ENCODE data around the gene VGLL3.

DNA sequence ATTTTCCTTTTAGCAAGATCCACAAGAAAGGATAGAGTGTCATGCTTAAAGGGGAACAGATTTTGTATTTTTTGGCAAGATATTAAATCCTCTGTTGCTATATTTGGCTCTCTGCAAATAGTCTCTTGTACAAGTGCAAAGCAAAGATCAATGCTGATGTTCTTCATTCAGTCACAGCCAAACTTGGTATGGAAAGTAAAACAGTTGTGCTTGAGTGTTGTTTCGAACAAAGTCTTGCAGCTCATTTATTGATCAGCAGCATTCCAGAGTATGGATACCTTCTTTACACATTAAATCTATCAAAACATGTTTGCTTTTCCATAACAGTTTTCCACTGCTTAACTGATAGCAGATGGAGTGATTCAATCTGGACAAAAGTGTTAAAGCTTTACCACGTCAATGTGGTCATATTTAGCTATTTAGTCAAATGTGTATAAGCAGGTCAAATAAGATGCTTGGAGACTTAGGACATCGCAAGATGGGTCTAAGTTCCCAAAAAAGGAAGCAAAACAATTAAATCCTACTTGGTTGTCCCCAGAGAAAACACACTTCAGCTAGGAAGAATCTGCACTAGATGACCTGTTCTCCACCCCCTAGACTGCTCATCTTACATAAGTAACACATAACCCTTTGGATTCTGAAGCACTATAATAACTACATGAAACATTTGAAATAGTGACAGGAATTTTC is 52.4 kb downstream of the VGLL3 start:
- TF ChIP-seq, protein P1, sequence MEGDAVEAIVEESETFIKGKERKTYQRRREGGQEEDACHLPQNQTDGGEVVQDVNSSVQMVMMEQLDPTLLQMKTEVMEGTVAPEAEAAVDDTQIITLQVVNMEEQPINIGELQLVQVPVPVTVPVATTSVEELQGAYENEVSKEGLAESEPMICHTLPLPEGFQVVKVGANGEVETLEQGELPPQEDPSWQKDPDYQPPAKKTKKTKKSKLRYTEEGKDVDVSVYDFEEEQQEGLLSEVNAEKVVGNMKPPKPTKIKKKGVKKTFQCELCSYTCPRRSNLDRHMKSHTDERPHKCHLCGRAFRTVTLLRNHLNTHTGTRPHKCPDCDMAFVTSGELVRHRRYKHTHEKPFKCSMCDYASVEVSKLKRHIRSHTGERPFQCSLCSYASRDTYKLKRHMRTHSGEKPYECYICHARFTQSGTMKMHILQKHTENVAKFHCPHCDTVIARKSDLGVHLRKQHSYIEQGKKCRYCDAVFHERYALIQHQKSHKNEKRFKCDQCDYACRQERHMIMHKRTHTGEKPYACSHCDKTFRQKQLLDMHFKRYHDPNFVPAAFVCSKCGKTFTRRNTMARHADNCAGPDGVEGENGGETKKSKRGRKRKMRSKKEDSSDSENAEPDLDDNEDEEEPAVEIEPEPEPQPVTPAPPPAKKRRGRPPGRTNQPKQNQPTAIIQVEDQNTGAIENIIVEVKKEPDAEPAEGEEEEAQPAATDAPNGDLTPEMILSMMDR (IDR thresholded peaks at IDR 0.05; ENCODE audit: low read depth, low read length), result no peak
- TF ChIP-seq, protein P2, sequence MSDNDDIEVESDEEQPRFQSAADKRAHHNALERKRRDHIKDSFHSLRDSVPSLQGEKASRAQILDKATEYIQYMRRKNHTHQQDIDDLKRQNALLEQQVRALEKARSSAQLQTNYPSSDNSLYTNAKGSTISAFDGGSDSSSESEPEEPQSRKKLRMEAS (IDR thresholded peaks at IDR 0.05; ENCODE audit: low read depth, low read length), result no peak
- TF ChIP-seq POLR2A (IDR thresholded peaks at IDR 0.05; ENCODE audit: extremely low read depth, insufficient read length) (no peak), MYC (IDR thresholded peaks at IDR 0.05; ENCODE audit: low read depth, low read length) (no peak)
